Panc1 (cell line): ENCODE data around the gene SYT1.

Experiments
- POLR2AphosphoS5 ChIP-seq: IDR thresholded peaks from 2 replicates; pipeline ENCODE4 v1.6.1; 2012; ENCODE audit warnings: mild to moderate bottlenecking, low read depth, low read length, moderate library complexity
- SIN3A ChIP-seq: IDR thresholded peaks from 2 replicates; pipeline ENCODE4 v1.6.1; 2012; ENCODE audit warnings: low read depth, mild to moderate bottlenecking, low read length, moderate library complexity, borderline replicate concordance; ENCODE audit not compliant: insufficient read depth
- TCF7L2 ChIP-seq: IDR thresholded peaks from 2 replicates; pipeline ENCODE4 v1.6.1; 2011; ENCODE audit warnings: mild to moderate bottlenecking, low read depth, low read length, inconsistent platforms
- TF ChIP-seq, protein P1 (sequence below): fragments of 450-650 bp; IDR thresholded peaks from 2 replicates; pipeline ENCODE4 v1.5.1; 2017; ENCODE audit warnings: mild to moderate bottlenecking

DNA sequence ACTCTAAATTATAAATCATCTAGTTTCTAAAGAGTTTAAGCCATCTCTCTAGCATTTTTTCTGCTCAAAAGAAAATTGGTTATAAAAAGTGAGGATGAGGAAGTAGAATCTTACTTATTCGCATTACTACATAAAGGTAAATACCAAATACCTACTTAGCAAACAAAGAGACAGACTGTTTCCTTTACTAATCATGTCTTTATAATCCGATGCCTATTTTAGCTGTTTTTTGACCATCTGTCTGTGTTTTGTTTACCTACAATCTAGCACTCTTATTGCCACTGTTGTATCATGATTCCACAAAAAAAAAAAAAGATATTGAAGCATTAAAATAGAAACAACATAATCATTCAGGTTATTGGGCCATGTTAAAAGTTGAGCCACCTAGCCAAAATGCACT is 430.0 kb downstream of the SYT1 start:
- TF ChIP-seq SIN3A (no peak), POLR2AphosphoS5 (no peak), TCF7L2 (no peak)
- TF ChIP-seq, protein P1, sequence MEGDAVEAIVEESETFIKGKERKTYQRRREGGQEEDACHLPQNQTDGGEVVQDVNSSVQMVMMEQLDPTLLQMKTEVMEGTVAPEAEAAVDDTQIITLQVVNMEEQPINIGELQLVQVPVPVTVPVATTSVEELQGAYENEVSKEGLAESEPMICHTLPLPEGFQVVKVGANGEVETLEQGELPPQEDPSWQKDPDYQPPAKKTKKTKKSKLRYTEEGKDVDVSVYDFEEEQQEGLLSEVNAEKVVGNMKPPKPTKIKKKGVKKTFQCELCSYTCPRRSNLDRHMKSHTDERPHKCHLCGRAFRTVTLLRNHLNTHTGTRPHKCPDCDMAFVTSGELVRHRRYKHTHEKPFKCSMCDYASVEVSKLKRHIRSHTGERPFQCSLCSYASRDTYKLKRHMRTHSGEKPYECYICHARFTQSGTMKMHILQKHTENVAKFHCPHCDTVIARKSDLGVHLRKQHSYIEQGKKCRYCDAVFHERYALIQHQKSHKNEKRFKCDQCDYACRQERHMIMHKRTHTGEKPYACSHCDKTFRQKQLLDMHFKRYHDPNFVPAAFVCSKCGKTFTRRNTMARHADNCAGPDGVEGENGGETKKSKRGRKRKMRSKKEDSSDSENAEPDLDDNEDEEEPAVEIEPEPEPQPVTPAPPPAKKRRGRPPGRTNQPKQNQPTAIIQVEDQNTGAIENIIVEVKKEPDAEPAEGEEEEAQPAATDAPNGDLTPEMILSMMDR: no peak
